HL-60 (cell line): Measurements from ENCODE around the gene ACTR8.

Experiments used
- CTCF ChIP-seq: IDR thresholded peaks from one replicate; pipeline ENCODE4 v1.5.1; 2011; ENCODE audit warnings: low read length, control low read depth, inconsistent platforms; ENCODE audit not compliant: insufficient read depth
- GABPA ChIP-seq: IDR thresholded peaks from 2 replicates; pipeline ENCODE4 v1.6.1; 2012; ENCODE audit warnings: low read depth
- POLR2AphosphoS5 ChIP-seq: IDR thresholded peaks from 2 replicates; pipeline ENCODE4 v1.6.1; 2012; ENCODE audit warnings: low read depth
- REST ChIP-seq: IDR thresholded peaks from 2 replicates; pipeline ENCODE4 v1.6.1; 2012; ENCODE audit warnings: low read depth; ENCODE audit not compliant: insufficient replicate concordance

- TF ChIP-seq CTCF (no peak), REST (no peak), POLR2AphosphoS5 (no peak), GABPA (no peak)
Observed at GRCh38 chr3:53820756-53821580, 61.0 kb downstream of the ACTR8 start.
